ENCODE measurements around the gene OR2B3. TPM values are rescaled to one million over a fixed set of nuclear protein-coding genes. Genes with fewer than 3 reads are reported as not detected.
A peak's percentile ranks its signal among the peaks of the same experiment; 100 is the strongest.
"Not testable (repeated sequence)": the region's sequence is repeated elsewhere in the genome, so short reads cannot be mapped to it uniquely, and the experiment has no call there.

OR2B3 gene
- total RNA-seq, result not detected

GRCh38 chr6:29087213-29087612, at the start of gene OR2B3:
OR2B3 (minus strand) TSS chr6:29087313; CDS start chr6:29087248, 65 bp downstream.
- Mint-ChIP-seq H3K4me3 (no peak within 1 kb of the TSS), H3K36me3 (ENCODE audit: insufficient read depth) (no peaks in the 10 kb centered on the region), H3K9me3 (no peaks in the 10 kb centered on the region), H3K27me3 (ENCODE audit: low read depth) (peaks cover 32% of the 10 kb centered on the region), H3K4me1 (ENCODE audit: low read depth) (no peaks in the 10 kb centered on the region)
- ATAC-seq (no peak), DNase-seq (no peak)

GRCh38 chr6:29131691-29132090, 44.6 kb upstream of the OR2B3 start:
- H3K9me3 Mint-ChIP-seq, result no peaks in the 10 kb centered on the region
- ATAC-seq, result no peak
- no peak for DNase-seq

GRCh38 chr6:29130644-29131043, 43.5 kb upstream of the OR2B3 start:
- Mint-ChIP-seq H3K4me3 (no peak overlapping the region), H3K9me3 (no peaks in the 10 kb centered on the region), H3K36me3 (ENCODE audit: insufficient read depth) (no peaks in the 10 kb centered on the region), H3K27me3 (ENCODE audit: low read depth) (peaks cover 23% of the 10 kb centered on the region), H3K4me1 (ENCODE audit: low read depth) (no peaks in the 10 kb centered on the region)
- DNase-seq (no peak), ATAC-seq (no peak)

More at GRCh38 chr6:29131691-29132090, 44.6 kb upstream of the OR2B3 start:
- H3K4me1 Mint-ChIP-seq (ENCODE audit: low read depth), result no peaks in the 10 kb centered on the region
- peaks cover 24% of the 10 kb centered on the region for H3K27me3 Mint-ChIP-seq (ENCODE audit: low read depth)
- H3K36me3 Mint-ChIP-seq (ENCODE audit: insufficient read depth), result no peaks in the 10 kb centered on the region
- H3K4me3 Mint-ChIP-seq, result no peak overlapping the region

- no peaks in the 10 kb centered on the region for H3K9me3 Mint-ChIP-seq
- ATAC-seq, result no peak
- H3K4me3 Mint-ChIP-seq, result no peak overlapping the region
- peaks cover 21% of the 10 kb centered on the region for H3K27me3 Mint-ChIP-seq (ENCODE audit: low read depth)
- no peaks in the 10 kb centered on the region for H3K4me1 Mint-ChIP-seq (ENCODE audit: low read depth)
- H3K36me3 Mint-ChIP-seq (ENCODE audit: insufficient read depth), result no peaks in the 10 kb centered on the region
- no peak for DNase-seq
Measured at GRCh38 chr6:29129326-29130012, 42.4 kb upstream of the OR2B3 start.

- H3K9me3 Mint-ChIP-seq; H3K4me3 Mint-ChIP-seq; ATAC-seq; H3K36me3 Mint-ChIP-seq (ENCODE audit: insufficient read depth); H3K4me1 Mint-ChIP-seq (ENCODE audit: low read depth); DNase-seq: not testable (repeated sequence)
- H3K27me3 Mint-ChIP-seq (ENCODE audit: low read depth), result peaks cover 36% of the 10 kb centered on the region
Measured at GRCh38 chr6:29114964-29115363, 27.9 kb upstream of the OR2B3 start.

GRCh38 chr6:29112135-29112534, 25.0 kb upstream of the OR2B3 start:
- DNase-seq, result no peak
- no peaks in the 10 kb centered on the region for H3K4me1 Mint-ChIP-seq (ENCODE audit: low read depth)
- no peaks in the 10 kb centered on the region for H3K9me3 Mint-ChIP-seq
- ATAC-seq, result no peak
- H3K27me3 Mint-ChIP-seq (ENCODE audit: low read depth), result peaks cover 28% of the 10 kb centered on the region
- H3K4me3 Mint-ChIP-seq, result no peak overlapping the region
- H3K36me3 Mint-ChIP-seq (ENCODE audit: insufficient read depth), result no peaks in the 10 kb centered on the region

- ATAC-seq (no peak), DNase-seq (no peak)
- Mint-ChIP-seq H3K9me3 (no peaks in the 10 kb centered on the region), H3K27me3 (ENCODE audit: low read depth) (peaks cover 45% of the 10 kb centered on the region), H3K4me1 (ENCODE audit: low read depth) (no peaks in the 10 kb centered on the region), H3K36me3 (ENCODE audit: insufficient read depth) (no peaks in the 10 kb centered on the region), H3K4me3 (no peak within 1 kb of the TSS)
Measured at GRCh38 chr6:29107758-29108157, 20.6 kb upstream of the OR2B3 start, which contains the start of gene OR2J3. OR2J3 (plus strand) TSS chr6:29108058; CDS start chr6:29111891, 3,833 bp downstream.

- no peak within 1 kb of the TSS for H3K4me3 Mint-ChIP-seq
- no peak for ATAC-seq
- peaks cover 13% of the 10 kb centered on the region for H3K27me3 Mint-ChIP-seq (ENCODE audit: low read depth)
- no peaks in the 10 kb centered on the region for H3K36me3 Mint-ChIP-seq (ENCODE audit: insufficient read depth)
- no peaks in the 10 kb centered on the region for H3K4me1 Mint-ChIP-seq (ENCODE audit: low read depth)
- no peaks in the 10 kb centered on the region for H3K9me3 Mint-ChIP-seq
- no peak for DNase-seq
Measured at GRCh38 chr6:29099190-29099589, 12.1 kb upstream of the OR2B3 start, which contains the start of gene OR2J1. OR2J1 (plus strand) TSS chr6:29099490; CDS start chr6:29100943, 1,453 bp downstream.

GRCh38 chr6:29097803-29098202, 10.7 kb upstream of the OR2B3 start:
- Mint-ChIP-seq H3K4me3 (no peak overlapping the region), H3K9me3 (no peaks in the 10 kb centered on the region), H3K36me3 (ENCODE audit: insufficient read depth) (no peaks in the 10 kb centered on the region), H3K4me1 (ENCODE audit: low read depth) (no peaks in the 10 kb centered on the region), H3K27me3 (ENCODE audit: low read depth) (peaks cover 9% of the 10 kb centered on the region)
- DNase-seq (no peak), ATAC-seq (no peak)

- Mint-ChIP-seq H3K4me3 (no peak overlapping the region), H3K9me3 (no peaks in the 10 kb centered on the region), H3K4me1 (ENCODE audit: low read depth) (no peaks in the 10 kb centered on the region), H3K36me3 (ENCODE audit: insufficient read depth) (no peaks in the 10 kb centered on the region), H3K27me3 (ENCODE audit: low read depth) (peaks cover 27% of the 10 kb centered on the region)
- no peak for DNase-seq
- no peak for ATAC-seq
Measured at GRCh38 chr6:29092957-29093356, 5.8 kb upstream of the OR2B3 start.

- peaks cover 12% of the 10 kb centered on the region for H3K27me3 Mint-ChIP-seq (ENCODE audit: low read depth)
- no peak overlapping the region for H3K4me3 Mint-ChIP-seq
- H3K4me1 Mint-ChIP-seq (ENCODE audit: low read depth), result no peaks in the 10 kb centered on the region
Measured at GRCh38 chr6:29082457-29082856, 4.7 kb downstream of the OR2B3 start.

GRCh38 chr6:29081312-29081711, 5.8 kb downstream of the OR2B3 start:
- ATAC-seq (no peak), DNase-seq (no peak)
- Mint-ChIP-seq H3K4me3 (no peak overlapping the region), H3K27me3 (ENCODE audit: low read depth) (peaks cover 7% of the 10 kb centered on the region), H3K4me1 (ENCODE audit: low read depth) (no peaks in the 10 kb centered on the region), H3K9me3 (no peaks in the 10 kb centered on the region), H3K36me3 (ENCODE audit: insufficient read depth) (no peaks in the 10 kb centered on the region)

More at GRCh38 chr6:29082457-29082856, 4.7 kb downstream of the OR2B3 start:
- H3K36me3 Mint-ChIP-seq (ENCODE audit: insufficient read depth), result no peaks in the 10 kb centered on the region
- H3K9me3 Mint-ChIP-seq, result no peaks in the 10 kb centered on the region
- DNase-seq, result no peak
- ATAC-seq, result no peak

- no peaks in the 10 kb centered on the region for H3K9me3 Mint-ChIP-seq
Measured at GRCh38 chr6:29079203-29079602, 7.9 kb downstream of the OR2B3 start.

GRCh38 chr6:29071831-29072723, 15.0 kb downstream of the OR2B3 start:
- Mint-ChIP-seq H3K4me3 (no peak overlapping the region), H3K9me3 (no peaks in the 10 kb centered on the region)
- ATAC-seq, result peak in 1 of 2 donors; percentile 35

More at GRCh38 chr6:29079203-29079602, 7.9 kb downstream of the OR2B3 start:
- Mint-ChIP-seq H3K4me3 (no peak overlapping the region), H3K27me3 (ENCODE audit: low read depth) (peaks cover 5% of the 10 kb centered on the region), H3K36me3 (ENCODE audit: insufficient read depth) (no peaks in the 10 kb centered on the region), H3K4me1 (ENCODE audit: low read depth) (no peaks in the 10 kb centered on the region)
- ATAC-seq (no peak), DNase-seq (no peak)

More at GRCh38 chr6:29071831-29072723, 15.0 kb downstream of the OR2B3 start:
- DNase-seq, result no peak
- H3K27me3 Mint-ChIP-seq (ENCODE audit: low read depth), result peaks cover 42% of the 10 kb centered on the region
- no peaks in the 10 kb centered on the region for H3K36me3 Mint-ChIP-seq (ENCODE audit: insufficient read depth)
- H3K4me1 Mint-ChIP-seq (ENCODE audit: low read depth), result no peaks in the 10 kb centered on the region
